ENCODE results near the gene PHLPP1.

PHLPP1 gene

DNA sequence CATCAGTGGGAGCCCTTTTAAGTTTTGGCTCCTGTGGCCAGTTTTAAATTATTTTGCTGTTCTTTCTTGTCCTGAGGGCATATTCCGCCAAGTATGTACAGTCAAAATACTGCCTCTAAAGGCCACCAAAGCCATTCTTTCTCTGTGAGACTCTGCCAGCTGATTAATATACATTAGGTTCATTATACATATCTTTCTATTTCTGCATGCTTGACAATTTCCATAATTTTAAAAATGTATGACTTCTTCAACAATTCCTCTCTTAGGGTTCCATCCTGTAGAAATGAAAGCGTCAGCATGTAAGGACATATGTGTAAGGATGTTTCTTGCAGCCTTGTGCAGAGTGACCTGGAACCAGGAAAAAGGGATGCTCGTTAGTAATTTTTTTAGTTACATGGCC is 291.9 kb downstream of the PHLPP1 start:
- DNase-seq: no peak
- no peaks in the 10 kb centered on the region for H3K4me1 ChIP-seq (ENCODE audit: control insufficient read depth, insufficient read depth, low read depth, low read length)
- H3K36me3 ChIP-seq (ENCODE audit: control insufficient read depth in 1 of 2, insufficient read depth in 2 of 2, low read depth in 1 of 2, low read length in 2 of 2): no peaks in the 10 kb centered on the region
- H2BK5ac ChIP-seq (ENCODE audit: low read depth, low read length, poor library complexity, severe bottlenecking): no peak overlapping the region
- H2AK5ac ChIP-seq (ENCODE audit: low read length, severe bottlenecking): no peak overlapping the region
- no peak overlapping the region for H3K4me2 ChIP-seq (ENCODE audit: low read length, poor library complexity, severe bottlenecking)
- no peak overlapping the region for H3K9ac ChIP-seq (ENCODE audit: low read length)
- no peaks in the 10 kb centered on the region for H3K27me3 ChIP-seq (ENCODE audit: control insufficient read depth in 1 of 2, insufficient read depth in 1 of 2, low read length in 2 of 2)
- WGBS: 97% methylated on average over 2 of the region's 3 CpGs
- no peak overlapping the region for H2BK120ac ChIP-seq (ENCODE audit: low read depth, low read length)
- H3K27ac ChIP-seq (ENCODE audit: low read length, poor library complexity, severe bottlenecking): no peak overlapping the region
- no peak overlapping the region for H3K18ac ChIP-seq (ENCODE audit: low read depth in 1 of 2, low read length in 2 of 2)
- H2BK15ac ChIP-seq (ENCODE audit: low read depth, poor library complexity, severe bottlenecking): no peak overlapping the region
- H2BK12ac ChIP-seq (ENCODE audit: low read length in 2 of 2): no peak overlapping the region
- no peaks in the 10 kb centered on the region for H3K79me1 ChIP-seq (replicated peaks; ENCODE audit: low read length, poor library complexity, severe bottlenecking)
- H4K8ac ChIP-seq (ENCODE audit: low read length): no peak overlapping the region
- no peak overlapping the region for H3K23ac ChIP-seq (ENCODE audit: low read length in 2 of 2)
- no peak overlapping the region for H3K4ac ChIP-seq (ENCODE audit: low read depth in 1 of 2, low read length in 2 of 2)
- no peaks in the 10 kb centered on the region for H3K9me3 ChIP-seq (ENCODE audit: control insufficient read depth, low read length)
- no peak overlapping the region for H3K14ac ChIP-seq (ENCODE audit: low read length in 2 of 2)
- H3K4me3 ChIP-seq (ENCODE audit: insufficient read depth in 1 of 2, low read depth in 1 of 2, low read length in 2 of 2): no peak overlapping the region
- H4K91ac ChIP-seq (ENCODE audit: low read length): no peak overlapping the region
- H2AFZ ChIP-seq (ENCODE audit: low read depth, low read length): no peak overlapping the region

DNA sequence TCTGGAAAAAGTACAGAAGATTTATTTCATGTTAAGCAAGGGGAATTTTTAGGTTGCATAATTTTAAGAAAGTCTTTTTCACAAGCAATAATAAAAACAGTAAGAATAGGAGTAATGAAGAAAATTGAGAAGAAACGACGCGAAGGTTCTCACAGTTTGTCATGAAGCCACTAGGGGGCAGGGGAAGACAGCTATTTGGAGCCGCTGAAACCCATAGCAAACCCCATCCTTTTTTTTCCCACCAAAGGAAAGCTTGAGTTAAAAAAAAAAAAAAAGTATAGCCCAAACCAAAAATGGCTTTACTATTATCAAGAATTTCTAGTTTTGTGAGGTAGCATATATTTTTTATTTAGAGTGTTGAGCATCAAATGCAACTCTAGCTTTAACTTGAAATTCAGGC is 300.9 kb downstream of the PHLPP1 start:
- Histone ChIP-seq H2BK120ac (ENCODE audit: low read depth, low read length) (no peak overlapping the region), H2BK5ac (ENCODE audit: low read depth, low read length, poor library complexity, severe bottlenecking) (no peak overlapping the region), H3K9me3 (ENCODE audit: control insufficient read depth, low read length) (peaks cover 10% of the 10 kb centered on the region), H3K4ac (ENCODE audit: low read depth in 1 of 2, low read length in 2 of 2) (no peak overlapping the region), H3K4me2 (ENCODE audit: low read length, poor library complexity, severe bottlenecking) (no peak overlapping the region), H3K9ac (ENCODE audit: low read length) (no peak overlapping the region), H3K4me3 (ENCODE audit: insufficient read depth in 1 of 2, low read depth in 1 of 2, low read length in 2 of 2) (no peak overlapping the region), H2AK5ac (ENCODE audit: low read length, severe bottlenecking) (no peak overlapping the region), H4K91ac (ENCODE audit: low read length) (no peak overlapping the region), H3K4me1 (ENCODE audit: control insufficient read depth, insufficient read depth, low read depth, low read length) (no peaks in the 10 kb centered on the region), H3K79me1 (replicated peaks; ENCODE audit: low read length, poor library complexity, severe bottlenecking) (no peaks in the 10 kb centered on the region), H2BK12ac (ENCODE audit: low read length in 2 of 2) (no peak overlapping the region), H3K14ac (ENCODE audit: low read length in 2 of 2) (no peak overlapping the region), H3K36me3 (ENCODE audit: control insufficient read depth in 1 of 2, insufficient read depth in 2 of 2, low read depth in 1 of 2, low read length in 2 of 2) (no peaks in the 10 kb centered on the region), H3K18ac (ENCODE audit: low read depth in 1 of 2, low read length in 2 of 2) (no peak overlapping the region), H3K27me3 (ENCODE audit: control insufficient read depth in 1 of 2, insufficient read depth in 1 of 2, low read length in 2 of 2) (peaks cover 14 to 16% of the 10 kb centered on the region in 2 experiments), H4K8ac (ENCODE audit: low read length) (no peak overlapping the region), H2AFZ (ENCODE audit: low read depth, low read length) (no peak overlapping the region), H3K23ac (ENCODE audit: low read length in 2 of 2) (no peak overlapping the region), H2BK15ac (ENCODE audit: low read depth, poor library complexity, severe bottlenecking) (no peak overlapping the region), H3K27ac (ENCODE audit: low read length, poor library complexity, severe bottlenecking) (no peak overlapping the region)
- DNase-seq: peak; percentile 62
- no CpG with 5 or more reads among the region's 4 CpGs for WGBS

DNA sequence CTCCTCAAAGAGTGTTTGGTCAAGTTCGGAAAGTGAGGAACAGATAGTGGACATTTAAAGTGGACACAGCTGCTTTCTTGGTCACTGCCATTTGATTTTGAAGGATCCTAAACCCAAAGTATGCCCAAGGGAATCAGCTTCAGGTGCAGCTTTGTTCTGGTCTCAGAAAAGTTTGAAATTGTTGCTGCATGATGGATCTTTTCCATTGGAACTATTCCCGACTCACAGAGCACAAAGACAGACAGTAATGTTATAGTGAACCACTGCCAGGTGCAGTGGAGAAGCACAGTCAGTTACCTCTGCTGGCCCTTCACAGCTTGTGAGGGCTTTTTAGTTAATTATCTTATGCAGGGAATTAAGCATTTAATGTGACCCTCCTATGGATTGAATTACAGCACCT is 301.7 kb downstream of the PHLPP1 start:
- Histone ChIP-seq H3K9me3 (ENCODE audit: control insufficient read depth, low read length) (peaks cover 10% of the 10 kb centered on the region), H2BK15ac (ENCODE audit: low read depth, poor library complexity, severe bottlenecking) (no peak overlapping the region), H3K18ac (ENCODE audit: low read depth in 1 of 2, low read length in 2 of 2) (no peak overlapping the region), H2BK120ac (ENCODE audit: low read depth, low read length) (no peak overlapping the region), H4K8ac (ENCODE audit: low read length) (no peak overlapping the region), H2AFZ (ENCODE audit: low read depth, low read length) (no peak overlapping the region), H3K79me1 (replicated peaks; ENCODE audit: low read length, poor library complexity, severe bottlenecking) (no peaks in the 10 kb centered on the region), H3K23ac (ENCODE audit: low read length in 2 of 2) (no peak overlapping the region), H3K36me3 (ENCODE audit: control insufficient read depth in 1 of 2, insufficient read depth in 2 of 2, low read depth in 1 of 2, low read length in 2 of 2) (no peaks in the 10 kb centered on the region), H3K4ac (ENCODE audit: low read depth in 1 of 2, low read length in 2 of 2) (no peak overlapping the region), H2BK5ac (ENCODE audit: low read depth, low read length, poor library complexity, severe bottlenecking) (no peak overlapping the region), H4K91ac (ENCODE audit: low read length) (no peak overlapping the region), H3K4me3 (ENCODE audit: insufficient read depth in 1 of 2, low read depth in 1 of 2, low read length in 2 of 2) (no peak overlapping the region), H3K27me3 (ENCODE audit: control insufficient read depth in 1 of 2, insufficient read depth in 1 of 2, low read length in 2 of 2) (peaks cover 14 to 16% of the 10 kb centered on the region in 2 experiments), H2AK5ac (ENCODE audit: low read length, severe bottlenecking) (no peak overlapping the region), H2BK12ac (ENCODE audit: low read length in 2 of 2) (no peak overlapping the region), H3K4me1 (ENCODE audit: control insufficient read depth, insufficient read depth, low read depth, low read length) (no peaks in the 10 kb centered on the region), H3K14ac (ENCODE audit: low read length in 2 of 2) (no peak overlapping the region), H3K4me2 (ENCODE audit: low read length, poor library complexity, severe bottlenecking) (no peak overlapping the region), H3K27ac (ENCODE audit: low read length, poor library complexity, severe bottlenecking) (no peak overlapping the region), H3K9ac (ENCODE audit: low read length) (no peak overlapping the region)
- no peak for DNase-seq
- WGBS: 64% methylated on average over 2 of the region's 2 CpGs

DNA sequence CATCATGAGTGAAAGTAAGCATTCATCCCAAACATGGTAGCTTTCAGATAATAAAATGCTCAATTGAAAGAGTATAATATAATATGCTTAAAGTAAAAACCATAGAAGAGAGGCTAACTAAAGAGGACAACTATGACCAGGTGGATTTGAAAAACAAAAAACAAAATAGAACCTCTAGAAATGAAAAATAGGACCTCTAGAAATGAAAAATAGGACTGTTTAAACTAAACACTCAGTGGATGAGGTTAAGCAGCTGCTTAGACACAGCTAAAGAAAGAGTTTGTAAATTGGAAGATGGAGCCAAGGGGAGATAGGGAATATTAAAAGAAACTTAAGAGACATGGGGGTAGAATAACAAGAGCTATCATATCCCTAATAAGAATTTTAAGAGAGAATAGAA is 302.6 kb downstream of the PHLPP1 start:
- no peak overlapping the region for H3K4ac ChIP-seq (ENCODE audit: low read depth in 1 of 2, low read length in 2 of 2)
- no peaks in the 10 kb centered on the region for H3K79me1 ChIP-seq (replicated peaks; ENCODE audit: low read length, poor library complexity, severe bottlenecking)
- H4K8ac ChIP-seq (ENCODE audit: low read length): no peak overlapping the region
- H3K36me3 ChIP-seq (ENCODE audit: control insufficient read depth in 1 of 2, insufficient read depth in 2 of 2, low read depth in 1 of 2, low read length in 2 of 2): no peaks in the 10 kb centered on the region
- no peak overlapping the region for H3K18ac ChIP-seq (ENCODE audit: low read depth in 1 of 2, low read length in 2 of 2)
- no peak overlapping the region for H2BK15ac ChIP-seq (ENCODE audit: low read depth, poor library complexity, severe bottlenecking)
- no peak overlapping the region for H3K23ac ChIP-seq (ENCODE audit: low read length in 2 of 2)
- no peak overlapping the region for H2AK5ac ChIP-seq (ENCODE audit: low read length, severe bottlenecking)
- H3K4me2 ChIP-seq (ENCODE audit: low read length, poor library complexity, severe bottlenecking): no peak overlapping the region
- DNase-seq: no peak
- no peak overlapping the region for H4K91ac ChIP-seq (ENCODE audit: low read length)
- no peak overlapping the region for H2BK5ac ChIP-seq (ENCODE audit: low read depth, low read length, poor library complexity, severe bottlenecking)
- no peak overlapping the region for H3K27ac ChIP-seq (ENCODE audit: low read length, poor library complexity, severe bottlenecking)
- peaks cover 10% of the 10 kb centered on the region for H3K9me3 ChIP-seq (ENCODE audit: control insufficient read depth, low read length)
- H3K9ac ChIP-seq (ENCODE audit: low read length): no peak overlapping the region
- H3K4me1 ChIP-seq (ENCODE audit: control insufficient read depth, insufficient read depth, low read depth, low read length): no peaks in the 10 kb centered on the region
- no peak overlapping the region for H3K14ac ChIP-seq (ENCODE audit: low read length in 2 of 2)
- H3K4me3 ChIP-seq (ENCODE audit: insufficient read depth in 1 of 2, low read depth in 1 of 2, low read length in 2 of 2): no peak overlapping the region
- H2BK12ac ChIP-seq (ENCODE audit: low read length in 2 of 2): no peak overlapping the region
- H2BK120ac ChIP-seq (ENCODE audit: low read depth, low read length): no peak overlapping the region
- H3K27me3 ChIP-seq (ENCODE audit: control insufficient read depth in 1 of 2, insufficient read depth in 1 of 2, low read length in 2 of 2): peaks cover 14 to 16% of the 10 kb centered on the region in 2 experiments
- no peak overlapping the region for H2AFZ ChIP-seq (ENCODE audit: low read depth, low read length)
